Testis (tissue), 2 donors: ENCODE data around the gene ISOC2.

Experiments
- CTCF ChIP-seq, 3 experiments: fragments of 450-650 bp in 2 of 3; fragments of 200-600 bp in 1 of 3; sonication (generic) in 1 of 3; IDR thresholded peaks; one replicate each; pipeline ENCODE4 v1.5.1; 2016 to 2019; ENCODE audit warnings: antibody characterized with exemption in 3 of 3, mild to moderate bottlenecking in 2 of 3, moderate library complexity in 1 of 3
- POLR2A ChIP-seq: fragments of 450-650 bp; IDR thresholded peaks from one replicate; pipeline ENCODE4 v1.6.1; 2017; ENCODE audit warnings: antibody characterized with exemption, mild to moderate bottlenecking, moderate library complexity

GRCh38 chr19:55488986-55489710, 27.7 kb upstream of the ISOC2 start:
- TF ChIP-seq CTCF (IDR thresholded peaks at IDR 0.05) (no peak), POLR2A (no peak)
